HG02759 (cell line): ENCODE data around the gene TNP2.
"Not testable (repeated sequence)": the region's sequence is repeated elsewhere in the genome, so short reads cannot be mapped to it uniquely, and the experiment has no call there.

Source experiments
- ATAC-seq: cut with Tn5 transposase; IDR thresholded peaks from one replicate; pipeline ENCODE4 v1.9.1; 2021; ENCODE audit warnings: mild to moderate bottlenecking, moderate library complexity; ENCODE audit not compliant: unreplicated experiment

Gene TNP2

GRCh38 chr16:11225677-11226549 lies 43.2 kb downstream of the TNP2 start:
- ATAC-seq, result no peak

- peak; percentile 87 for ATAC-seq
These were observed 44.0 kb downstream of the TNP2 start for GRCh38 chr16:11224894-11225676.

- ATAC-seq, result no peak
These were observed 44.8 kb downstream of the TNP2 start for GRCh38 chr16:11224096-11224893.

GRCh38 chr16:11220507-11220906 lies 48.6 kb downstream of the TNP2 start:
- not testable (repeated sequence) for ATAC-seq

- no peak for ATAC-seq
These were observed 49.9 kb downstream of the TNP2 start for GRCh38 chr16:11219178-11219577.

- ATAC-seq, result no peak
These were observed 50.5 kb downstream of the TNP2 start for GRCh38 chr16:11218604-11218962.
